ENCODE measurements around the gene ITGAE.

Gene ITGAE

GRCh38 chr17:3723556-3724377 lies 77.2 kb downstream of the ITGAE start, which contains the start of gene HASPIN (continued):
- TF ChIP-seq ZBTB10 (tag by site-specific recombination; IDR thresholded peaks at IDR 0.05) (no peak), BCL11A (tag by site-specific recombination; IDR thresholded peaks at IDR 0.05; ENCODE audit: low read depth) (no peak), MYNN (tag by site-specific recombination; IDR thresholded peaks at IDR 0.05; ENCODE audit: borderline replicate concordance) (no peak), ZNF394 (tag by site-specific recombination; IDR thresholded peaks at IDR 0.05; ENCODE audit: borderline replicate concordance) (peak; percentile 40; the same call in 1 of the 2 replicates), ZNF561 (tag by site-specific recombination; IDR thresholded peaks at IDR 0.05; ENCODE audit: borderline replicate concordance) (peak; percentile 56), ZNF169 (tag by site-specific recombination; IDR thresholded peaks at IDR 0.05) (no peak), HOXD13 (CRISPR knock-in tag; IDR thresholded peaks at IDR 0.05; ENCODE audit: borderline replicate concordance) (no peak; the same call in 1 of the 2 replicates), PRDM1 (tag by site-specific recombination; IDR thresholded peaks at IDR 0.05) (no peak), SCRT2 (tag by site-specific recombination; IDR thresholded peaks at IDR 0.05) (no peak), ZNF747 (tag by site-specific recombination; IDR thresholded peaks at IDR 0.05) (no peak), ZNF692 (tag by site-specific recombination; IDR thresholded peaks at IDR 0.05) (no peak), ZNF2 (tag by site-specific recombination; IDR thresholded peaks at IDR 0.05) (peak; percentile 73; the same call in 1 of the 2 replicates), FEZF1 (tag by site-specific recombination; IDR thresholded peaks at IDR 0.05) (no peak; the same call in 1 of the 2 replicates), AEBP2 (tag by site-specific recombination; IDR thresholded peaks at IDR 0.05; ENCODE audit: borderline replicate concordance) (no peak), ZNF629 (tag by site-specific recombination; IDR thresholded peaks at IDR 0.05) (peak; percentile 48), ZNF248 (tag by site-specific recombination; IDR thresholded peaks at IDR 0.05) (no peak), ZNF174 (tag by site-specific recombination; IDR thresholded peaks at IDR 0.05) (no peak), PRDM4 (tag by site-specific recombination; IDR thresholded peaks at IDR 0.05) (peak; percentile 38; the same call in 1 of the 2 replicates), ZNF544 (tag by site-specific recombination; IDR thresholded peaks at IDR 0.05) (no peak), ZNF785 (tag by site-specific recombination; IDR thresholded peaks at IDR 0.05) (no peak), ZNF596 (tag by site-specific recombination; IDR thresholded peaks at IDR 0.05) (no peak), HIC1 (tag by site-specific recombination; IDR thresholded peaks at IDR 0.05) (no peak), ZNF704 (tag by site-specific recombination; IDR thresholded peaks at IDR 0.05) (peak; percentile 94), MZF1 (tag by site-specific recombination; IDR thresholded peaks at IDR 0.05; ENCODE audit: borderline replicate concordance) (no peak), ZNF513 (tag by site-specific recombination; IDR thresholded peaks at IDR 0.05) (no peak), ZBTB8A (tag by site-specific recombination; IDR thresholded peaks at IDR 0.05) (no peak; the same call in none of the 2 replicates)

Measured in HEK293 (cell line).